Loucy (cell line): ENCODE results near the gene ZDBF2.

Source experiments
- H2AFZ ChIP-seq: fragments of 200-600 bp; sonication (generic); 2 replicates; pipeline ENCODE4 v1.6.0; 2016; ENCODE audit warnings: antibody characterized with exemption, mild to moderate bottlenecking, low read length, moderate library complexity
- H3F3A ChIP-seq: fragments of 200-600 bp; 2 replicates; pipeline ENCODE4 v1.6.0; 2016; ENCODE audit warnings: antibody characterized with exemption, low read depth, mild to moderate bottlenecking
- H3K27me3 ChIP-seq: fragments of 200-600 bp; sonication (generic); 2 replicates; pipeline ENCODE4 v1.6.1; 2014; ENCODE audit warnings: low read length, mild to moderate bottlenecking; ENCODE audit not compliant: insufficient read depth, poor library complexity, severe bottlenecking
- H3K36me3 ChIP-seq: fragments of 200-600 bp; sonication (generic); 2 replicates; pipeline ENCODE4 v1.6.1; 2016; ENCODE audit warnings: low read length; ENCODE audit not compliant: insufficient read depth
- H3K4me1 ChIP-seq: fragments of 200-600 bp; sonication (generic); 2 replicates; pipeline ENCODE4 v1.5.1; 2014; ENCODE audit warnings: low read length, mild to moderate bottlenecking; ENCODE audit not compliant: insufficient read depth, poor library complexity, severe bottlenecking
- H3K4me2 ChIP-seq: fragments of 200-600 bp; sonication (generic); 2 replicates; pipeline ENCODE4 v1.6.0; 2014; ENCODE audit warnings: antibody characterized with exemption, low read length, low read depth, mild to moderate bottlenecking; ENCODE audit not compliant: poor library complexity, severe bottlenecking
- H3K4me3 ChIP-seq: fragments of 200-600 bp; sonication (generic); 2 replicates; pipeline ENCODE4 v1.5.1; 2014; ENCODE audit warnings: low read length, mild to moderate bottlenecking, mixed read lengths; ENCODE audit not compliant: poor library complexity, severe bottlenecking
- H3K79me2 ChIP-seq: fragments of 200-600 bp; sonication (generic); 2 replicates; pipeline ENCODE4 v1.6.1; 2014; ENCODE audit warnings: low read length; ENCODE audit not compliant: insufficient read depth
- H3K9ac ChIP-seq: fragments of 200-600 bp; sonication (generic); 2 replicates; pipeline ENCODE4 v1.6.0; 2014; ENCODE audit warnings: mild to moderate bottlenecking, low read depth, low read length, moderate library complexity; ENCODE audit not compliant: poor library complexity, severe bottlenecking
- H3K9me2 ChIP-seq: fragments of 200-600 bp; sonication (generic); replicated peaks from 2 replicates; pipeline ENCODE4 v1.6.1; 2016; ENCODE audit warnings: low read depth, low read length, mixed read lengths
- H3K9me3 ChIP-seq: fragments of 200-600 bp; sonication (generic); 2 replicates; pipeline ENCODE4 v1.6.1; 2014; ENCODE audit warnings: mild to moderate bottlenecking, antibody characterized with exemption, low read length, low read depth; ENCODE audit not compliant: insufficient read depth
- H4K20me1 ChIP-seq: fragments of 200-600 bp; sonication (generic); 2 replicates; pipeline ENCODE4 v1.6.0; 2014; ENCODE audit warnings: antibody characterized with exemption, low read length, mild to moderate bottlenecking; ENCODE audit not compliant: insufficient read depth, poor library complexity, severe bottlenecking
- EZH2phosphoT487 ChIP-seq: fragments of 200-600 bp; IDR thresholded peaks from 2 replicates; pipeline ENCODE4 v1.6.1; 2018; ENCODE audit warnings: antibody characterized with exemption, mild to moderate bottlenecking, moderate library complexity, borderline replicate concordance
- TF ChIP-seq, protein P1 (sequence below): fragments of 200-600 bp; sonication (generic); conservative IDR thresholded peaks from 2 replicates; pipeline ENCODE4 v1.5.1; 2014; ENCODE audit warnings: mild to moderate bottlenecking, antibody characterized with exemption, low read length

The ZDBF2 gene

GRCh38 chr2:206253125-206253776 is 21.2 kb upstream of the ZDBF2 start:
- no peak overlapping the region for H3K4me3 ChIP-seq
- no peaks in the 10 kb centered on the region for H4K20me1 ChIP-seq
- H3K9me2 ChIP-seq, result no peaks in the 10 kb centered on the region
- H3K79me2 ChIP-seq, result no peaks in the 10 kb centered on the region
- no peak overlapping the region for H3K9ac ChIP-seq
- H3K27me3 ChIP-seq, result no peaks in the 10 kb centered on the region
- H3K9me3 ChIP-seq, result no peaks in the 10 kb centered on the region
- TF ChIP-seq EZH2phosphoT487, result no peak
- TF ChIP-seq, protein P1, sequence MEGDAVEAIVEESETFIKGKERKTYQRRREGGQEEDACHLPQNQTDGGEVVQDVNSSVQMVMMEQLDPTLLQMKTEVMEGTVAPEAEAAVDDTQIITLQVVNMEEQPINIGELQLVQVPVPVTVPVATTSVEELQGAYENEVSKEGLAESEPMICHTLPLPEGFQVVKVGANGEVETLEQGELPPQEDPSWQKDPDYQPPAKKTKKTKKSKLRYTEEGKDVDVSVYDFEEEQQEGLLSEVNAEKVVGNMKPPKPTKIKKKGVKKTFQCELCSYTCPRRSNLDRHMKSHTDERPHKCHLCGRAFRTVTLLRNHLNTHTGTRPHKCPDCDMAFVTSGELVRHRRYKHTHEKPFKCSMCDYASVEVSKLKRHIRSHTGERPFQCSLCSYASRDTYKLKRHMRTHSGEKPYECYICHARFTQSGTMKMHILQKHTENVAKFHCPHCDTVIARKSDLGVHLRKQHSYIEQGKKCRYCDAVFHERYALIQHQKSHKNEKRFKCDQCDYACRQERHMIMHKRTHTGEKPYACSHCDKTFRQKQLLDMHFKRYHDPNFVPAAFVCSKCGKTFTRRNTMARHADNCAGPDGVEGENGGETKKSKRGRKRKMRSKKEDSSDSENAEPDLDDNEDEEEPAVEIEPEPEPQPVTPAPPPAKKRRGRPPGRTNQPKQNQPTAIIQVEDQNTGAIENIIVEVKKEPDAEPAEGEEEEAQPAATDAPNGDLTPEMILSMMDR, result no peak
- no peaks in the 10 kb centered on the region for H3K4me1 ChIP-seq
- H3K36me3 ChIP-seq, result no peaks in the 10 kb centered on the region
- H2AFZ ChIP-seq, result no peak overlapping the region
- no peaks in the 10 kb centered on the region for H3F3A ChIP-seq
- no peak overlapping the region for H3K4me2 ChIP-seq

DNA sequence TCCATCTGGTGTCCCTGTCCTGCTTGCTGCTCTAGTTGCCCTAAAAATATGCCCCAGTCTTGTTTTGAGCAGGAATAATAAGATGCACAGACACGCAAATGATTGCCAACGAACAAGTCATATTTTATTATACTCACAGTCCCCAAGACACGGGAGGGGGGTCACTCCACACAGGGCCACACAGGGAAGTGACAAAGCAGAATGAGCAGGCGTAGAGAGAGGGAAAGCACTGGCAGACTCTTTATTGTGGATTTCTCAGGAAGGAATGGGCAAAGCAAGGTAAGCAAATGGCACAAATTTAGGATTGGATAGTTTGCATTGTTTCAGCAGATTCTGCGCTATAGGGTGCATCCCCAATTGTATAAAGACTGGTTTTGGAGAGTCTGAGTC is 20.7 kb upstream of the ZDBF2 start:
- Histone ChIP-seq H3K9ac (no peak overlapping the region), H3K4me3 (no peak overlapping the region), H3K79me2 (no peaks in the 10 kb centered on the region), H3K27me3 (no peaks in the 10 kb centered on the region), H3K4me1 (no peaks in the 10 kb centered on the region), H2AFZ (no peak overlapping the region), H3K9me3 (no peaks in the 10 kb centered on the region), H3K36me3 (no peaks in the 10 kb centered on the region), H3K4me2 (no peak overlapping the region), H3F3A (no peaks in the 10 kb centered on the region), H4K20me1 (no peaks in the 10 kb centered on the region), H3K9me2 (no peaks in the 10 kb centered on the region)
- TF ChIP-seq, protein P1, result no peak

DNA sequence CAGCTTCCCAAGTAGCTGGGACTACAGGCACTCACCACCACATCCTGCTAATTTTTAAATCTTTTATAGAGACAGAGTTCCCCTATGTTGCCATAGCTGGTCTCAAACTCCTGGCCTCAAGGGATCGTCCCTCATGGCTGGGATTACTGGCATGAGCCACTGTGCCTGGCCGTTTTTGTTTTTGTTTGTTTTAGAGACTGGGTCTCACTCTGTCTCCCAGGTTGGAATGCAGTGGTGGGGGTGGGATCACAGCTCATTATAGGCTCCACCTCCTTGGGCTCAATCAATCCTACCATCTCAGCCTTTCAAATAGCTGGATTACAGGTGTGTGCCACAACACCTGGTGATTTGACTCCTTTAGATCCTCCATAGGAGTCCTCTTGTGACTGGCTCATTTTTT is 19.5 kb upstream of the ZDBF2 start:
- no peaks in the 10 kb centered on the region for H4K20me1 ChIP-seq
- H3F3A ChIP-seq, result no peaks in the 10 kb centered on the region
- no peaks in the 10 kb centered on the region for H3K4me1 ChIP-seq
- H3K27me3 ChIP-seq, result no peaks in the 10 kb centered on the region
- no peaks in the 10 kb centered on the region for H3K79me2 ChIP-seq
- H3K9me3 ChIP-seq, result no peaks in the 10 kb centered on the region
- TF ChIP-seq, protein P1, result no peak
- no peak for TF ChIP-seq EZH2phosphoT487
- no peak overlapping the region for H3K9ac ChIP-seq
- no peaks in the 10 kb centered on the region for H3K9me2 ChIP-seq
- no peak overlapping the region for H3K4me3 ChIP-seq
- no peak overlapping the region for H3K4me2 ChIP-seq
- no peak overlapping the region for H2AFZ ChIP-seq
- no peaks in the 10 kb centered on the region for H3K36me3 ChIP-seq
